Germinal center (tissue), 1 donor: ENCODE data around the gene CCN2.
"Not testable (repeated sequence)": the region's sequence is repeated elsewhere in the genome, so short reads cannot be mapped to it uniquely, and the experiment has no call there.

ENCODE experiments used
- DNase-seq: peaks from one replicate; pipeline ENCODE4 v3.0.0; 2012; ENCODE audit warnings: mixed read lengths, low spot score

Gene CCN2

GRCh38 chr6:131909408-131910218 lies 41.6 kb downstream of the CCN2 start:
- peak; percentile 40 for DNase-seq

GRCh38 chr6:131908787-131909186 lies 42.4 kb downstream of the CCN2 start:
- DNase-seq, result not testable (repeated sequence)

- not testable (repeated sequence) for DNase-seq
Measured at GRCh38 chr6:131903734-131904133, 47.4 kb downstream of the CCN2 start.

- not testable (repeated sequence) for DNase-seq
Measured at GRCh38 chr6:131901326-131901873, 49.8 kb downstream of the CCN2 start.

DNA sequence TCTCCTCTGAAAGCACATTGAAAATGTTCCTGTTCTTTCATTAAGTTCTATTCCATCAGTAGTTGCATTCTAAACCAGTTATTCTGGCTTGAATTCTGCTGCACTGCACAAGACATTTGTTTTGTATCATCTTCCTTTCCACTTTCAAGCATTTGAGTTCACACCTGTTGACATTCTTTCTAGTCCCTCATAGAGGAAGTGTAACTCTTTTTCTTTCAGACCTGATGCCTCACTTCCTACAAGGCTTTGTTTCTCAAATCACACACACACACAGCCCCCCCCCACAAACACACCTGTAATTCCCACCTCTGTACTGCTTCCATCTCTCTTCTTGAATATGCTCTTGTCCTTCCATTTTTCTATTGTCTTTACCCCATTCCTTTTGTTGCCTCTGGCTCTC lies 50.9 kb downstream of the CCN2 start:
- DNase-seq, result no peak

GRCh38 chr6:131898718-131899117 lies 52.5 kb downstream of the CCN2 start:
- no peak for DNase-seq
